K562 (cell line): ENCODE data around the gene OSBPL1A. TPM values are rescaled to one million over a fixed set of nuclear protein-coding genes. Genes with fewer than 3 reads are reported as not detected.

ENCODE experiments used
- ATAC-seq: fragments of 200-7000 bp; cut with Tn5 transposase; 3 replicates; pipeline ENCODE4 v1.9.1; 2020; ENCODE audit warnings: moderate library complexity
- BruUV-seq: library from RNA; stranded (reverse); fragments of 400-500 nt; replicated peaks from 2 replicates; lab custom pipeline; 2021; lab: Mats Ljungman, UMichigan
- CTCF ChIA-PET: fragments of 300-600 bp; formaldehyde crosslinking; extraction: SDS; loops from one replicate; lab custom pipeline; 2021; ENCODE audit warnings: low intra/inter-chr PET ratio; lab: Yijun Ruan, JAX
- POLR2A ChIA-PET: fragments of 300-600, 350-650 bp; sonication (Branson Sonifier 250); formaldehyde crosslinking; extraction: SDS; loops from one replicate; lab custom pipeline; 2021; ENCODE audit warnings: antibody characterized with exemption, inconsistent platforms; lab: Yijun Ruan, JAX
- DNase-seq, 4 experiments: peaks; one replicate each; pipeline versions ENCODE4 v3.0.0 to v3.0.0-alpha.2; 2011 to 2018; ENCODE audit warnings: low spot score in 3 of 4, mixed read lengths in 3 of 4; ENCODE audit errors: extremely low read depth in 1 of 4
- FAIRE-seq: peaks from 2 replicates; lab custom pipeline; 2011; peaks lifted over from hg19 to GRCh38; lab: Jason Lieb, UNC
- H2AFZ ChIP-seq: 2 replicates; pipeline ENCODE4 v1.6.0; 2011; ENCODE audit warnings: low read depth, low read length, control low read depth, inconsistent platforms
- H3K27ac ChIP-seq: fragments of 200-600 bp; 3 replicates; pipeline ENCODE4 v1.8.0; 2011; ENCODE audit warnings: low read depth, mild to moderate bottlenecking, control low read depth, inconsistent platforms, low read length, moderate library complexity, mixed read lengths; ENCODE audit errors: extremely low read depth
- H3K27me3 ChIP-seq, 2 experiments: fragments of 300-600 bp in 1 of 2; 2 replicates in 1 of 2; 3 replicates in 1 of 2; pipeline versions ENCODE4 v1.6.0 to v1.8.0; 2011; ENCODE audit warnings: inconsistent platforms in 2 of 2, low read length in 2 of 2, mild to moderate bottlenecking in 1 of 2, mixed read lengths in 1 of 2, moderate library complexity in 1 of 2; ENCODE audit not compliant: control insufficient read depth in 2 of 2, insufficient read depth in 2 of 2
- H3K36me3 ChIP-seq: fragments of 300-600 bp; 3 replicates; pipeline ENCODE4 v1.8.0; 2011; ENCODE audit warnings: mild to moderate bottlenecking, low read length, inconsistent platforms; ENCODE audit not compliant: control insufficient read depth, insufficient read depth
- H3K4me1 ChIP-seq, 2 experiments: fragments of 200-600 bp in 1 of 2; replicated peaks in 1 of 2; 2 replicates in 1 of 2; 3 replicates in 1 of 2; pipeline versions ENCODE4 v1.5.1 to v1.8.0; 2011; ENCODE audit warnings: inconsistent platforms in 2 of 2, low read length in 2 of 2, mild to moderate bottlenecking in 1 of 2, mixed read lengths in 1 of 2, moderate library complexity in 1 of 2; ENCODE audit not compliant: control insufficient read depth in 2 of 2, insufficient read depth in 2 of 2
- H3K4me2 ChIP-seq: 2 replicates; pipeline ENCODE4 v1.6.1; 2011; ENCODE audit warnings: low read length, control low read depth, inconsistent platforms, mixed read lengths; ENCODE audit not compliant: insufficient read depth
- H3K4me3 ChIP-seq: fragments of 200-600 bp; sonication (generic), shearing (Covaris generic); 2 replicates; pipeline ENCODE4 v1.5.1; 2016; ENCODE audit warnings: control low read depth, inconsistent platforms
- H3K79me2 ChIP-seq: fragments of 200-600 bp; 3 replicates; pipeline ENCODE4 v1.8.0; 2011; ENCODE audit warnings: low read length, inconsistent platforms; ENCODE audit not compliant: control insufficient read depth, insufficient read depth
- H3K9ac ChIP-seq, 2 experiments: 2 replicates each; pipeline versions ENCODE4 v1.6.0 to v1.6.1; 2011; ENCODE audit warnings: low read depth in 2 of 2, low read length in 2 of 2, control low read depth in 1 of 2, inconsistent platforms in 1 of 2, mild to moderate bottlenecking in 1 of 2, mixed read lengths in 1 of 2; ENCODE audit not compliant: insufficient read depth in 1 of 2
- H3K9me1 ChIP-seq: one replicate; pipeline ENCODE4 v1.6.0; 2011; ENCODE audit warnings: inconsistent platforms, mild to moderate bottlenecking, low read length, moderate library complexity; ENCODE audit not compliant: control insufficient read depth, insufficient read depth
- H3K9me3 ChIP-seq: replicated peaks from 2 replicates; pipeline ENCODE4 v1.5.1; 2011; ENCODE audit warnings: low read depth, low read length, inconsistent platforms; ENCODE audit not compliant: control insufficient read depth, insufficient read depth
- H4K20me1 ChIP-seq: replicated peaks from 2 replicates; pipeline ENCODE4 v1.6.1; 2011; ENCODE audit warnings: low read length, inconsistent platforms, mixed read lengths; ENCODE audit not compliant: control insufficient read depth, insufficient read depth
- HIVEP1 ChIP-seq: fragments of 250-450 bp; sonication (Bioruptor Pico); IDR thresholded peaks from 2 replicates; pipeline ENCODE4 v1.4.0; 2020; ENCODE audit warnings: mild to moderate bottlenecking
- HNRNPLL ChIP-seq: fragments of 200-400 bp; formaldehyde crosslinking; IDR thresholded peaks from 2 replicates; pipeline ENCODE4 v1.6.1; 2017; ENCODE audit warnings: low read length, low read depth, mild to moderate bottlenecking; ENCODE audit not compliant: poor library complexity, severe bottlenecking
- NCOA2 ChIP-seq, 2 experiments: fragments of 450-650 bp; IDR thresholded peaks; 2 replicates each; pipeline ENCODE4 v1.6.1; 2018; ENCODE audit warnings: mild to moderate bottlenecking in 2 of 2, moderate library complexity in 1 of 2; ENCODE audit not compliant: partially characterized antibody in 2 of 2
- NFATC3 ChIP-seq: fragments of 450-650 bp; IDR thresholded peaks from 2 replicates; pipeline ENCODE4 v1.6.1; 2017; ENCODE audit warnings: mild to moderate bottlenecking
- NR2C1 ChIP-seq, 2 experiments: fragments of 450-650 bp; IDR thresholded peaks; 2 replicates each; pipeline ENCODE4 v1.6.1; 2017; ENCODE audit warnings: mild to moderate bottlenecking in 2 of 2, antibody characterized with exemption in 1 of 2, inconsistent platforms in 1 of 2, missing compliant biosample characterization in 1 of 2, missing genetic modification characterization in 1 of 2
- PHB2 ChIP-seq: fragments of 450-650 bp; IDR thresholded peaks from 2 replicates; pipeline ENCODE4 v1.6.1; 2017; ENCODE audit warnings: low read depth
- RBM22 ChIP-seq: fragments of 200-400 bp; formaldehyde crosslinking; IDR thresholded peaks from 2 replicates; pipeline ENCODE4 v1.6.1; 2018; ENCODE audit warnings: low read length, low read depth; ENCODE audit not compliant: poor library complexity, severe bottlenecking
- SMARCA4 ChIP-seq: fragments of 450-650 bp; IDR thresholded peaks from 2 replicates; pipeline ENCODE4 v1.6.1; 2016
- SMARCA5 ChIP-seq: fragments of 450-650 bp; IDR thresholded peaks from 2 replicates; pipeline ENCODE4 v1.6.1; 2016
- SRF ChIP-seq, 2 experiments: fragments of 250-450, 450-650 bp in 1 of 2; sonication (Bioruptor Pico) in 1 of 2; sonication (generic) in 1 of 2; formaldehyde crosslinking; IDR thresholded peaks; 2 replicates each; pipeline versions ENCODE4 v1.5.0 to v1.5.1; 2020 to 2022; ENCODE audit warnings: mild to moderate bottlenecking in 1 of 2, missing genetic modification reagents in 1 of 2
- TSC22D4 ChIP-seq: fragments of 450-650 bp; IDR thresholded peaks from 2 replicates; pipeline ENCODE4 v1.6.1; 2016; ENCODE audit warnings: missing genetic modification characterization, missing biosample characterization, control low read depth
- WGBS: fragments of 100-300 bp; shearing (Covaris generic); methylation state at CpG from one replicate; pipeline ENCODE4 v1.1.6; 2016; ENCODE audit warnings: low coverage, mixed read lengths; ENCODE audit not compliant: insufficient coverage; ENCODE audit errors: missing lambda C conversion rate; 5-methylcytosine and 5-hydroxymethylcytosine counted together
- in situ Hi-C: fragments of 300-500 bp; cut with MboI; formaldehyde crosslinking; loops from 4 replicates; pipeline ENCODE4 v1.15.0; 2018; ENCODE audit warnings: inconsistent platforms, mixed read lengths
- intact Hi-C: fragments of 100-400 bp; cut with micrococcal nuclease; formaldehyde crosslinking; loops from 2 replicates; pipeline ENCODE4 v1.14.2; 2022
- polyA plus RNA-seq, 8 experiments: library from polyadenylated mRNA; depleted of rRNA in 4 of 8; stranded (reverse) in 5 of 8; unstranded in 3 of 8; fragments of >200 nt; fragmentation: Nextera tagmentation in 2 of 8; fragmentation: Illumina TruSeq in 1 of 8; extraction: Ambion mirVana in 2 of 8; extraction: Trizol in 1 of 8; gene quantifications; 2 replicates each; pipeline versions ENCODE4 v1.2.1 to v1.2.3, GENCODE V29; 2011 to 2014; ENCODE audit warnings: inconsistent platforms in 1 of 8, missing spikeins in 1 of 8
- total RNA-seq, 7 experiments: library from RNA; depleted of rRNA in 6 of 7; stranded (reverse); fragments of >200 nt in 6 of 7; fragmentation: Illumina TruSeq in 2 of 7; extraction: Trizol in 2 of 7; gene quantifications; 2 replicates each; pipeline versions ENCODE4 v1.2.1 to v1.2.3, GENCODE V29; 2011 to 2021; ENCODE audit warnings: low replicate concordance in 1 of 7
- TF ChIP-seq, protein P1 (sequence below): sonication (generic); formaldehyde crosslinking; IDR thresholded peaks from 2 replicates; pipeline ENCODE4 v1.9.0; 2022; ENCODE audit warnings: mild to moderate bottlenecking, missing genetic modification reagents
- TF ChIP-seq, protein P2 (sequence below): fragments of 250-450 bp; sonication (Bioruptor Pico); IDR thresholded peaks from 2 replicates; pipeline ENCODE4 v1.8.0; 2022; ENCODE audit warnings: inconsistent platforms, mild to moderate bottlenecking, moderate library complexity, borderline replicate concordance

Gene OSBPL1A
- total and polyA plus RNA-seq, 9 of the 15 experiments (the other 6 are each of a cell fraction or from before 2014, with no cell fraction given): 0.40 to 0.49 TPM; not detected in 7

DNA sequence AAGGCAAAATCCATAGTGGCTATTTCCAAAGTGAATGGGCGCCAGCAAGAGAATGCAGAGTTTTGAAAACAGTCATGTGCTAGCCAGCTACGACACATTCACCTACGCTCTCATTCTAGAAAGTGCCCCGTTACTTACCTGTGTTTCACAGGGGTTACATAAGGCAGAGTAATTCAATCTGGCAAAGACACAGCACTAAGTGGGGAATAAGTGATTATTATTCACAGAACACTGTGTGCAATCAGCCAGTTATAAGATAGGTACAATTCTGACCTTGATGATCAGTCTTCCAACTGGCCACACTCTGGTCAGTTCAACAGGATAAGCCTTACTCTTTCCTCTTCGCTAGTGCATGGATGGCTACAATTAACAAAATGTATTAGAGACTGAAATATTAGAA, 152.9 kb downstream of the OSBPL1A start:
- ATAC-seq: no peak
- Histone ChIP-seq H3K27ac (no peak overlapping the region), H4K20me1 (no peaks in the 10 kb centered on the region), H3K4me2 (no peak overlapping the region), H3K9me1 (no peaks in the 10 kb centered on the region), H3K9ac (no peak overlapping the region), H2AFZ (no peak overlapping the region), H3K4me3 (no peak overlapping the region), H3K36me3 (no peaks in the 10 kb centered on the region), H3K4me1 (no peaks in the 10 kb centered on the region), H3K27me3 (peaks cover 0 to 5% of the 10 kb centered on the region in 2 experiments; a peak in 1 of 5 replicates), H3K9me3 (no peaks in the 10 kb centered on the region), H3K79me2 (no peaks in the 10 kb centered on the region)
- no peak for FAIRE-seq
- no TSS peak for BruUV-seq
- intact Hi-C loops: no loop called here
- POLR2A ChIA-PET: no interaction called here
- no peak for TF ChIP-seq HIVEP1 (CRISPR knock-in tag)
- TF ChIP-seq NR2C1 (IDR thresholded peaks at IDR 0.05): no peak
- no peak for TF ChIP-seq NR2C1 (tag; IDR thresholded peaks at IDR 0.05)
- TF ChIP-seq PHB2: no peak
- TF ChIP-seq, protein P1, sequence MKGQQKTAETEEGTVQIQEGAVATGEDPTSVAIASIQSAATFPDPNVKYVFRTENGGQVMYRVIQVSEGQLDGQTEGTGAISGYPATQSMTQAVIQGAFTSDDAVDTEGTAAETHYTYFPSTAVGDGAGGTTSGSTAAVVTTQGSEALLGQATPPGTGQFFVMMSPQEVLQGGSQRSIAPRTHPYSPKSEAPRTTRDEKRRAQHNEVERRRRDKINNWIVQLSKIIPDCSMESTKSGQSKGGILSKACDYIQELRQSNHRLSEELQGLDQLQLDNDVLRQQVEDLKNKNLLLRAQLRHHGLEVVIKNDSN (CRISPR knock-in tag): no peak
- TF ChIP-seq NFATC3: no peak
- no peak for TF ChIP-seq SRF (CRISPR knock-in tag; IDR thresholded peaks at IDR 0.05)
- no peak for TF ChIP-seq HNRNPLL
- no peak for TF ChIP-seq SMARCA4
- TF ChIP-seq RBM22: no peak
- TF ChIP-seq, protein P2, sequence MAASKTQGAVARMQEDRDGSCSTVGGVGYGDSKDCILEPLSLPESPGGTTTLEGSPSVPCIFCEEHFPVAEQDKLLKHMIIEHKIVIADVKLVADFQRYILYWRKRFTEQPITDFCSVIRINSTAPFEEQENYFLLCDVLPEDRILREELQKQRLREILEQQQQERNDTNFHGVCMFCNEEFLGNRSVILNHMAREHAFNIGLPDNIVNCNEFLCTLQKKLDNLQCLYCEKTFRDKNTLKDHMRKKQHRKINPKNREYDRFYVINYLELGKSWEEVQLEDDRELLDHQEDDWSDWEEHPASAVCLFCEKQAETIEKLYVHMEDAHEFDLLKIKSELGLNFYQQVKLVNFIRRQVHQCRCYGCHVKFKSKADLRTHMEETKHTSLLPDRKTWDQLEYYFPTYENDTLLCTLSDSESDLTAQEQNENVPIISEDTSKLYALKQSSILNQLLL: no peak
- no peak for TF ChIP-seq NCOA2 (IDR thresholded peaks at IDR 0.05; ENCODE audit: partially characterized antibody in 2 of 2)
- TF ChIP-seq TSC22D4 (tag): no peak
- TF ChIP-seq SMARCA5: no peak
- 2% methylated on average over 5 of the region's 5 CpGs for whole genome bisulfite sequencing
- in situ Hi-C loops: no loop called here
- no peak for DNase-seq
- CTCF ChIA-PET: no interaction called here
